Activated CD4-positive, alpha-beta T cell treated with anti-CD3 and anti-CD28 coated beads, Interleukin-2, amount 50 U/mL, for 24 hours (primary cell): ENCODE data around the gene TOR1B.

ENCODE experiments used
- DNase-seq, 2 donors: peaks; one replicate each; pipeline ENCODE4 v3.0.0-alpha.2; 2020; ENCODE audit warnings: low read depth in 1 of 2, low spot score in 1 of 2

The TOR1B gene

GRCh38 chr9:129813661-129814060 is 10.7 kb downstream of the TOR1B start:
- DNase-seq, result no peak

GRCh38 chr9:129814432-129815223 is 11.6 kb downstream of the TOR1B start:
- DNase-seq, result no peak

- DNase-seq, result no peak
These were observed 12.3 kb downstream of the TOR1B start for GRCh38 chr9:129815278-129815677.

- DNase-seq, result no peak
These were observed 13.8 kb downstream of the TOR1B start for GRCh38 chr9:129816501-129817435.

- DNase-seq, result no peak
These were observed 20.0 kb downstream of the TOR1B start for GRCh38 chr9:129822898-129823541.

- DNase-seq, result no peak
These were observed 20.6 kb downstream of the TOR1B start for GRCh38 chr9:129823542-129823934.

GRCh38 chr9:129823935-129824601 is 21.1 kb downstream of the TOR1B start, which contains the start of gene TOR1A:
Gene TOR1A (minus strand): TSS chr9:129824136. CDS start chr9:129824085, 51 bp downstream.
- peak; percentile 82 to 89 for DNase-seq

- DNase-seq, result no peak
These were observed 23.4 kb downstream of the TOR1B start for GRCh38 chr9:129826344-129826743.

GRCh38 chr9:129826759-129827158 is 23.8 kb downstream of the TOR1B start:
- no peak for DNase-seq

- DNase-seq, result no peak
These were observed 25.1 kb downstream of the TOR1B start for GRCh38 chr9:129828051-129828450.

GRCh38 chr9:129828969-129829368 is 26.0 kb downstream of the TOR1B start:
- no peak for DNase-seq

GRCh38 chr9:129832982-129833381 is 30.0 kb downstream of the TOR1B start:
- DNase-seq, result no peak

- DNase-seq, result no peak
These were observed 31.6 kb downstream of the TOR1B start for GRCh38 chr9:129834489-129835127.

- DNase-seq, result peak; percentile 91 to 96
These were observed 32.3 kb downstream of the TOR1B start, which contains the start of the genes C9orf78 and USP20 for GRCh38 chr9:129835128-129835859. Gene C9orf78 (minus strand): TSS chr9:129835275. CDS start chr9:129835221, 54 bp downstream. Gene USP20 (plus strand): TSS chr9:129835458. CDS start chr9:129852556, 17,098 bp downstream.

- DNase-seq, result no peak
These were observed 32.9 kb downstream of the TOR1B start for GRCh38 chr9:129835860-129836223.

- DNase-seq, result peak in 1 of 2 donors; percentile 38
These were observed 33.5 kb downstream of the TOR1B start for GRCh38 chr9:129836311-129837007.

GRCh38 chr9:129838707-129839259 is 35.8 kb downstream of the TOR1B start:
- peak in 1 of 2 donors; percentile 37 for DNase-seq

GRCh38 chr9:129839324-129840023 is 36.5 kb downstream of the TOR1B start:
- no peak for DNase-seq
